ENCODE measurements around the gene MARK1. TPM values are rescaled to one million over a fixed set of nuclear protein-coding genes. Genes with fewer than 3 reads are reported as not detected.
"Not testable (repeated sequence)": the region's sequence is repeated elsewhere in the genome, so short reads cannot be mapped to it uniquely, and the experiment has no call there.

MARK1 gene
- total and polyA plus RNA-seq, 2 donors (not counting 1 experiment from before 2014, with no cell fraction given): 0.52 to 3.8 TPM

GRCh38 chr1:220683716-220684115, 155.8 kb downstream of the MARK1 start:
- H3K9me3 Mint-ChIP-seq (ENCODE audit: insufficient read depth); POLR2A ChIA-PET; H3K4me1 ChIP-seq (ENCODE audit: control insufficient read depth in 2 of 2, insufficient read depth in 2 of 2, low read length in 2 of 2); H3K27me3 ChIP-seq (replicated peaks in 1 of 4; ENCODE audit: control extremely low read depth in 1 of 4, control insufficient read depth in 3 of 4, insufficient read depth in 4 of 4, low read length in 3 of 4); H3K4me2 ChIP-seq (replicated peaks; ENCODE audit: low read depth, low read length, poor library complexity, severe bottlenecking); H3K36me3 ChIP-seq (replicated peaks in 1 of 2; ENCODE audit: control extremely low read depth in 1 of 2, control insufficient read depth in 1 of 2, extremely low read depth in 1 of 2, insufficient read depth in 2 of 2, low read length in 1 of 2); H3K4me1 Mint-ChIP-seq; ATAC-seq (ENCODE audit: low read depth); H3K79me2 ChIP-seq (ENCODE audit: control insufficient read depth, insufficient read depth, low read length); H3K4me3 Mint-ChIP-seq; intact Hi-C loops (cut with micrococcal nuclease); DNase-seq; H3K9me3 ChIP-seq (ENCODE audit: control extremely low read depth in 1 of 3, control insufficient read depth in 2 of 3, insufficient read depth in 1 of 3, low read length in 2 of 3); H3K9ac ChIP-seq (ENCODE audit: low read length); H3K27ac ChIP-seq (ENCODE audit: low read length in 2 of 2); H2AFZ ChIP-seq (ENCODE audit: insufficient read depth, low read depth, low read length, poor library complexity, severe bottlenecking); H3K27me3 Mint-ChIP-seq; H3K4me3 ChIP-seq (ENCODE audit: control extremely low read depth in 1 of 5, extremely low read depth in 1 of 5, insufficient read depth in 1 of 5, low read depth in 2 of 5, low read length in 4 of 5); H3K27ac Mint-ChIP-seq; H4K20me1 ChIP-seq (ENCODE audit: control insufficient read depth, insufficient read depth, low read length, poor library complexity, severe bottlenecking): not testable (repeated sequence)
- WGBS (ENCODE audit: insufficient coverage): 95% methylated on average over 7 of the region's 12 CpGs
- CTCF ChIA-PET: interaction anchor here (3.1 to 4.2 kb wide), 2 partner anchors 49 to 92 kb away, joined by 15 to 22 read pairs; no protein-coding TSS in a partner anchor

- intact Hi-C loops (cut with micrococcal nuclease): no loop called here
- POLR2A ChIA-PET: no interaction called here
- no peak overlapping the region for H3K4me2 ChIP-seq (replicated peaks; ENCODE audit: low read depth, low read length, poor library complexity, severe bottlenecking)
Measured at GRCh38 chr1:220684890-220685289, 157.0 kb downstream of the MARK1 start.

More at GRCh38 chr1:220684890-220685289, 157.0 kb downstream of the MARK1 start:
- no peaks in the 10 kb centered on the region for H3K36me3 ChIP-seq (replicated peaks in 1 of 2; ENCODE audit: control extremely low read depth in 1 of 2, control insufficient read depth in 1 of 2, extremely low read depth in 1 of 2, insufficient read depth in 2 of 2, low read length in 1 of 2)
- CTCF ChIA-PET: interaction anchor here (0.9 to 4.2 kb wide), 3 partner anchors 48 to 91 kb away, joined by 3 to 22 read pairs (median 15); no protein-coding TSS in a partner anchor
- Mint-ChIP-seq H3K4me3 (no peak overlapping the region), H3K4me1 (peaks cover 6% of the 10 kb centered on the region), H3K27ac (no peak overlapping the region), H3K9me3 (ENCODE audit: insufficient read depth) (no peaks in the 10 kb centered on the region), H3K27me3 (peaks cover 6% of the 10 kb centered on the region)
- no peak overlapping the region for H2AFZ ChIP-seq (ENCODE audit: insufficient read depth, low read depth, low read length, poor library complexity, severe bottlenecking)
- H3K9me3 ChIP-seq (ENCODE audit: control extremely low read depth in 1 of 3, control insufficient read depth in 2 of 3, insufficient read depth in 1 of 3, low read length in 2 of 3): no peaks in the 10 kb centered on the region
- no peaks in the 10 kb centered on the region for H4K20me1 ChIP-seq (ENCODE audit: control insufficient read depth, insufficient read depth, low read length, poor library complexity, severe bottlenecking)
- ATAC-seq (ENCODE audit: low read depth) (no peak), DNase-seq (no peak)
- H3K27me3 ChIP-seq (replicated peaks in 1 of 4; ENCODE audit: control extremely low read depth in 1 of 4, control insufficient read depth in 3 of 4, insufficient read depth in 4 of 4, low read length in 3 of 4): no peaks in the 10 kb centered on the region
- H3K9ac ChIP-seq (ENCODE audit: low read length): no peak overlapping the region
- no peak overlapping the region for H3K4me3 ChIP-seq (ENCODE audit: control extremely low read depth in 1 of 5, extremely low read depth in 1 of 5, insufficient read depth in 1 of 5, low read depth in 2 of 5, low read length in 4 of 5)
- TF ChIP-seq CTCF (IDR thresholded peaks at IDR 0.05) (no peak), EZH2 (IDR thresholded peaks at IDR 0.05; ENCODE audit: borderline replicate concordance, insufficient read depth, low read depth, low read length, poor library complexity, severe bottlenecking) (no peak)
- H3K4me1 ChIP-seq (ENCODE audit: control insufficient read depth in 2 of 2, insufficient read depth in 2 of 2, low read length in 2 of 2): peaks cover 6% of the 10 kb centered on the region in 2 donors
- WGBS (ENCODE audit: insufficient coverage): 72% methylated on average over 3 of the region's 4 CpGs
- H3K79me2 ChIP-seq (ENCODE audit: control insufficient read depth, insufficient read depth, low read length): no peaks in the 10 kb centered on the region
- no peak overlapping the region for H3K27ac ChIP-seq (ENCODE audit: low read length in 2 of 2)

All from B cell (primary cell).